ENCODE data around the gene SPINK8.

- TF ChIP-seq EZH2 (IDR thresholded peaks at IDR 0.05; ENCODE audit: borderline replicate concordance, insufficient read depth, low read depth, low read length, poor library complexity, severe bottlenecking) (no peak), CTCF (IDR thresholded peaks at IDR 0.05) (no peak)
Measured at GRCh38 chr3:48344867-48345507, 11.5 kb upstream of the SPINK8 start.

Data from B cell (primary cell).